ENCODE measurements around the gene RRM2.

DNA sequence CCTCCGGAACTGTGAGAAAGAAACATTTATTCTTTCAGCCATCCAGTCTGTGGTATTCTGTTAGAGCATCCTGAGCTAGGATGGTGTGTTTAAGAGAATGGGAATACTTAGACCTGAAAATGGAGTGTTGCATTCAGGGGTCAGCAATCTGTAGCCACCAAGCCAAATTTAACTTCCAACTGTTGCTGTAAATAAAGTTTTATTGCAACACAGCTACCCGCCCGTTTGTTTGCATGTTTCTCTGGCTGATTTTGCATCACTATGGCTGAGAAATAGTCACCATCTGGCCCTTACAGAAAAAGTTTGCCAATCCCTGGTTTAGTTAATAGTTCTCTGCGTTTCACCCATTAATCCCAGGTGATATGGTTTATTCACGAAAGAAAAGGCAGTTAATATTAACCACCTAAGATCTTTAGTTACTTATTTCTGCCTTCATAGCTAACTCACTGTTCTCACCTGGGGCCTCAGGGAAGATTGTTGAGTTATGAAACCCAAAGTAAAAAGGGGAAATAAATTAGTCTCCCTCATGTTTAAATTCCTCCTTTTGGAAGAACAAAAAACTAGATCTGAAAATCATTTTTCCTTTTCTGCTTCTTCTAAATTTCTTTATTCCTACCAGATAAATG, 32.9 kb upstream of the RRM2 start:
- TF ChIP-seq, protein P1, sequence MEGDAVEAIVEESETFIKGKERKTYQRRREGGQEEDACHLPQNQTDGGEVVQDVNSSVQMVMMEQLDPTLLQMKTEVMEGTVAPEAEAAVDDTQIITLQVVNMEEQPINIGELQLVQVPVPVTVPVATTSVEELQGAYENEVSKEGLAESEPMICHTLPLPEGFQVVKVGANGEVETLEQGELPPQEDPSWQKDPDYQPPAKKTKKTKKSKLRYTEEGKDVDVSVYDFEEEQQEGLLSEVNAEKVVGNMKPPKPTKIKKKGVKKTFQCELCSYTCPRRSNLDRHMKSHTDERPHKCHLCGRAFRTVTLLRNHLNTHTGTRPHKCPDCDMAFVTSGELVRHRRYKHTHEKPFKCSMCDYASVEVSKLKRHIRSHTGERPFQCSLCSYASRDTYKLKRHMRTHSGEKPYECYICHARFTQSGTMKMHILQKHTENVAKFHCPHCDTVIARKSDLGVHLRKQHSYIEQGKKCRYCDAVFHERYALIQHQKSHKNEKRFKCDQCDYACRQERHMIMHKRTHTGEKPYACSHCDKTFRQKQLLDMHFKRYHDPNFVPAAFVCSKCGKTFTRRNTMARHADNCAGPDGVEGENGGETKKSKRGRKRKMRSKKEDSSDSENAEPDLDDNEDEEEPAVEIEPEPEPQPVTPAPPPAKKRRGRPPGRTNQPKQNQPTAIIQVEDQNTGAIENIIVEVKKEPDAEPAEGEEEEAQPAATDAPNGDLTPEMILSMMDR (IDR thresholded peaks at IDR 0.05): no peak
- TF ChIP-seq POLR2A (IDR thresholded peaks at IDR 0.05): no peak
